Naive thymus-derived CD8-positive, alpha-beta T cell (primary cell): ENCODE measurements around the gene LILRB3. TPM values are rescaled to one million over a fixed set of nuclear protein-coding genes. Genes with fewer than 3 reads are reported as not detected.
"Not testable (repeated sequence)": the region's sequence is repeated elsewhere in the genome, so short reads cannot be mapped to it uniquely, and the experiment has no call there.

Experiments used
- ATAC-seq, 2 donors: fragments of 150-1000 bp; cut with Tn5 transposase in 1 of 2; sonication (Bioruptor Pico), chemical (Tn5 transposase) in 1 of 2; 1 replicate in 1 of 2; 2 replicates in 1 of 2; pipeline ENCODE4 v1.10.0; 2021; ENCODE audit warnings: mild to moderate bottlenecking in 2 of 2, moderate library complexity in 2 of 2
- POLR2A ChIA-PET: fragments of 350-600 bp; sonication (Branson Sonifier 250); formaldehyde crosslinking; loops from one replicate; lab custom pipeline; 2021; ENCODE audit warnings: antibody characterized with exemption; lab: Charles Lee
- DNase-seq, 10 donors: peaks; one replicate each; pipeline versions ENCODE4 v3.0.0 to v3.0.0-alpha.2; 2020 to 2022
- H3K27ac Mint-ChIP-seq, 10 donors: one replicate each; pipeline ENCODE4 v1.8.0; 2020 to 2022; ENCODE audit warnings: mild to moderate bottlenecking in 10 of 10, mixed read lengths in 10 of 10, moderate library complexity in 4 of 10, inconsistent platforms in 1 of 10
- H3K27me3 Mint-ChIP-seq, 5 donors: one replicate each; pipeline ENCODE4 v1.8.0; 2021 to 2022; ENCODE audit warnings: mixed read lengths in 5 of 5
- H3K36me3 Mint-ChIP-seq, 3 donors: one replicate each; pipeline ENCODE4 v1.8.0; 2020 to 2022; ENCODE audit warnings: mixed read lengths in 3 of 3, mild to moderate bottlenecking in 2 of 3, inconsistent platforms in 1 of 3
- H3K4me1 Mint-ChIP-seq, 4 donors: one replicate each; pipeline ENCODE4 v1.8.0; 2021 to 2022; ENCODE audit warnings: mixed read lengths in 4 of 4
- H3K4me3 Mint-ChIP-seq, 10 donors: one replicate each; pipeline ENCODE4 v1.8.0; 2020 to 2022; ENCODE audit warnings: mild to moderate bottlenecking in 10 of 10, mixed read lengths in 10 of 10, moderate library complexity in 6 of 10, inconsistent platforms in 1 of 10
- H3K9me3 Mint-ChIP-seq, 9 donors: one replicate each; pipeline ENCODE4 v1.8.0; 2020 to 2022; ENCODE audit warnings: mixed read lengths in 9 of 9, mild to moderate bottlenecking in 3 of 9, inconsistent platforms in 1 of 9, moderate library complexity in 1 of 9
- polyA plus RNA-seq, 3 donors: library from polyadenylated mRNA; unstranded; fragments of 300-500 nt; fragmentation: Illumina TruSeq; gene quantifications; one replicate each; pipeline ENCODE4 v1.2.3, GENCODE V29; 2021
- total RNA-seq, 8 experiments: library from RNA in 2 of 8; stranded (reverse) in 2 of 8; gene quantifications; one replicate each; pipeline ENCODE4 v1.2.3 and lab custom pipeline; 2021 to 2026

LILRB3 gene
- total and polyA plus RNA-seq, 5 experiments from 2014 or later = 0.62 TPM; not detected in 4

DNA sequence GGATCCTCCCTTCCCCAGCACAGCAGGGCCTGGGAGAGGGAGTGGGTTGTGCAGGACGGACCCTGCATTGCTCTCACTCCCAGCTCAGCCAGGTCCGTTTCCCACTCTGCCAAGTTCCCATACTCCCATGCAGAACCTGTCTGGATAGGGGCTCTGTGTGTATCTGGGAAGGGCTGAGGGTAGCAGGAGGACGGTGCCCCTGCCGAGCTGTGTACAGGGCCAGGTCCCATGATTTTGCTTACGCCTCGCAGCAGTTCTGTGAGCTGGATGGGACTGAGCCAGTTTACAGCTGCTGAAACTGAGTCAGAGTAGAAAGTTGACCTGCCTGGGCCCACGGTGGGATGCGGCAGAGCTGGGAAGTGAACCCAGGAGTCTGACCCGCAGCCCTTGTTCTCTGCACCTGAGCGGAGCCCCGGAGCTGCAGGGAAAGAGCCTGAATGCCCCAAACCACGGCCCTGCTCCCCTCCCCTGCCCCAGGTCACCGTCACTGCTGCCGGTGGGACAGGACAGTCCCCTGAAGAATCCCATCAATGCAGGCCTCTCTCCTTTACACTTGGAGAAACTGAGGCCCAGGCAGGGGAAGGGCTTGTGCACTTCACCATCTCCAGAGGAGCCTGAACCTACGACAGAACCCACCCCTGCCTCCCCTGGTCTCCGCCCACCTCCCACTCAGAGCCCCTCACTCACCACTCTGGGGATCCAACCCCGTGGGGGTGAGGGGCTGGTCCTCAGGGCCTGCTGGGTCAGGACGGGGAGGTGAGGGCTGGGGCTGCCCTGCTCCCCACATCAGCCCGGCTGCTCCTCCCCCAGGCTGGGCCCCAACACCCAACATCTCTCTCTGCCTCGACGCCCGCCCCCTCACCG, 30.8 kb upstream of the LILRB3 start:
- Mint-ChIP-seq H3K36me3 (no peaks in the 10 kb centered on the region), H3K4me3 (no peak overlapping the region), H3K4me1 (no peaks in the 10 kb centered on the region), H3K27ac (no peak overlapping the region), H3K9me3 (no peaks in the 10 kb centered on the region), H3K27me3 (peaks cover 3 to 23% (median 8%) of the 10 kb centered on the region in 5 donors)
- no peak for ATAC-seq
- POLR2A ChIA-PET = no interaction called here
- no peak for DNase-seq

DNA sequence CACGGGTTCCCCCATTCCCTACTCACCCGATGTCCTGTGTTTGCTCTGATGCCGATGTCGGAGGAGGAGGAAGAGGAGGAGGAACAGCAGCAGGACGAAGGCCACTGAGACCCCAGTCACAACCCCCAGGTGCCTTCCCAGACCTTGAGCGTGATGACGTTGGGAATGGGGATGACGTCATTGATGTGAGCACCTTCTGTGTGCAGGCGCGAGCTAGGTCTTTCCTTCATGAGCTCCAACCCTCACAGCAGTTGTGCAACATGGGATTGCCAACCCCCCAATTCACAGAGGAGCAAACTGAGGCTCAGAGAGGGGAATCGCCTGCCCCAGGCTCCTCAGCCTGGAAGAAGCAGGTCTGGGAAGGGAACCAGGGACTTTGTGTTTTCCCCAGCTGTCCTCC, 30.0 kb upstream of the LILRB3 start:
- H3K4me1 Mint-ChIP-seq = peaks cover 5 to 6% (median 5%) of the 10 kb centered on the region in 4 donors
- H3K9me3 Mint-ChIP-seq = no peaks in the 10 kb centered on the region
- no peak overlapping the region for H3K4me3 Mint-ChIP-seq
- peaks cover 3 to 21% (median 8%) of the 10 kb centered on the region in 5 donors for H3K27me3 Mint-ChIP-seq
- no peak for ATAC-seq
- POLR2A ChIA-PET = no interaction called here
- no peak for DNase-seq
- no peaks in the 10 kb centered on the region for H3K36me3 Mint-ChIP-seq
- H3K27ac Mint-ChIP-seq = no peak overlapping the region

DNA sequence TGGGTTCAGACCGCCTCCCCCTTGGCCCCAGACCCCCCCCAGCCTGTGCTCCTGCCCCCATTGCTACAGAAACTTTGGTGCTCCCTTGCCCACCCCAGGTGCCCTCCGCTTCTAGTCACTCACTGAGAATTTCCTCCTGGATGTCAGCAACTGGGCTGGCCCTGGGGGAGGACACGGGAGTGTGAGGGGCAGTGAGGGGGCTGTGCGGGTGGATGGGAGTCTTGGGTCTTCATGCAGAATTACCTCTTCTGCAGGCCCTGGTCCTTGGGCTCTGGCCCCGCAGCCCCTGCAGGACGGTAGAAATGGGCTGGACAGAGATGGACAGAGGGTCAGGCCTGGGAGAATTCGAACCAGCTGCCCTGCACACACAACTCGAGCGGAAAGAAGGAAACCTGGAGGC, 29.4 kb upstream of the LILRB3 start:
- H3K27me3 Mint-ChIP-seq = peaks cover 3 to 19% (median 8%) of the 10 kb centered on the region in 5 donors
- H3K9me3 Mint-ChIP-seq = no peaks in the 10 kb centered on the region
- ATAC-seq (no peak), DNase-seq (no peak)
- no peaks in the 10 kb centered on the region for H3K36me3 Mint-ChIP-seq
- no peak overlapping the region for H3K27ac Mint-ChIP-seq
- POLR2A ChIA-PET = no interaction called here
- H3K4me3 Mint-ChIP-seq = no peak overlapping the region
- peaks cover 8 to 12% (median 9%) of the 10 kb centered on the region in 4 donors for H3K4me1 Mint-ChIP-seq

DNA sequence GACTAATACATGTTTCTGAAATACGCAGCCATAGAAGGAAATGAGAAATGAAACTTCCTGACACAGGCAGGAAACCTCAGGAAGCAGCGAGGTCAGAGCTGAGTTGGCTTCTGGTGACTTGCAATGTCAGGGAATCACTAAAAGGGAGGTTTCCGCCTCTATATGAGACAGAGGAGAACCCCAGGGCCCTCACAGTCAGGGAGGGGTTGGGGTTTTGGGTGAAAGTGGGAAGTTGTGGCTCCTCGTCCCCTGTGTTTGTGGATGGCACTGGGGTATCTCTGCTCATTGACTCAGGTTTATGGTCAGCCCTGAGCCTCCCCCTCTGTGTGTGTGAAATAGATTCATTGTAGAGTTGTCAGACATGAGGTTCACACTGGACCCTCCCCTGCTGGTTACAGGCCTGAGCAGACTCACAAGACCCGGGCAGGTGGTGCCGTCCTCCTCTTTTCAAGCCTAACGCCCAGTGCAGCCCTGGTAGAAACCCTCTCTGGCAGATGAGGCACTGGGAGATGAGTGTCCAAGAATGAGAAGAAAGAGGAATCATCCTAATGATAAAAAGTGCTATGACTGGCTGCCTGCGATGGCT, 25.3 kb upstream of the LILRB3 start:
- H3K4me1 Mint-ChIP-seq = peaks cover 8 to 12% (median 10%) of the 10 kb centered on the region in 4 donors
- peak overlapping the region in 7 of 10 donors; percentile 4 to 81 (median 35) for H3K27ac Mint-ChIP-seq
- DNase-seq (peak in 2 of 10 donors; percentile 6 to 18), ATAC-seq (peak; percentile 11 to 45)
- H3K36me3 Mint-ChIP-seq = no peaks in the 10 kb centered on the region
- no peaks in the 10 kb centered on the region for H3K9me3 Mint-ChIP-seq
- H3K4me3 Mint-ChIP-seq = peak overlapping the region in 9 of 10 donors; percentile 1 to 64 (median 46)
- H3K27me3 Mint-ChIP-seq = peaks cover 0 to 15% (median 3%) of the 10 kb centered on the region in 5 donors
- POLR2A ChIA-PET = no interaction called here

DNA sequence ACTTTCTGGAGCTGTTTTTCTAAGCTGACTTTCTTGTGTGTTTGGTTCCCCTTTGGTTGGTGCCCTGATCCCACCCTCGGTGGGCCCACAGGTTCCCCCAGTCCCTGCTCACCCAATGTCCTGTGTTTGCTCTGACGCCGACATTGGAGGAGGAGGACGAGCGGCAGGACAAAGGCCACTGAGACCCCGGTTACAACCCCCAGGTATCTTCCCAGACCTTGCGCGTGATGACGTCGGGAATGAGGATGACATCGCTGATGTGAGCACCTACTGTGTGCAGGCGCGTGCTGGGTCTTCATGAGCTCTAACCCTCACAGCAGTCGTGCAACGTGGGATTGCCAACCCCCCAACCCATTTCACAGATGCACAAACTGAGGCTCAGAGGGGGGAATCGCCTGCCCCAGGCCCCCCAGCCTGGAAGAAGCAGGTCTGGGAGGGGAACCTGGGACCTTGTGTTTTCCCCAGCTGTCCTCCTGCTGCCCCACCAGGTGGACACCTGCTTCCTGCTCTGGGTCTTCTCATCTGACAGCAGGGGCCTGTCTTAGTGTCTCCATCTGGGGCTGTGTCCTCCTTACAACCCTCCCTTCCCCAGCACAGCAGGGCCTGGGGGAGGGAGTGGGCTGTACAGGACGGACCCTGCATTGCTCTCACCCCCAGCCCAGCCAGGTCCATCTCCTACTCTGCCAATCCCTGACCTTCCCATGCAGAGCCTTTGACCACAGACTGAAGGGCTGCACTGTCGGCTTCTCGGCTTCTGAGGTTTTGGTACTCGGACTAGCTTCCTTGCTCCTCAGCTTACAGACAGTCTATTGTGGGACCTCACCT, 24.5 kb upstream of the LILRB3 start:
- POLR2A ChIA-PET = no interaction called here
- Mint-ChIP-seq H3K27me3 (peaks cover 0 to 14% (median 0%) of the 10 kb centered on the region in 5 donors), H3K4me3 (peak overlapping the region in 8 of 10 donors; percentile 1 to 64 (median 46)), H3K27ac (peak overlapping the region in 6 of 10 donors; percentile 4 to 46 (median 27)), H3K4me1 (peaks cover 8 to 12% (median 10%) of the 10 kb centered on the region in 4 donors), H3K36me3 (no peaks in the 10 kb centered on the region), H3K9me3 (no peaks in the 10 kb centered on the region)
- ATAC-seq = no peak
- no peak for DNase-seq

DNA sequence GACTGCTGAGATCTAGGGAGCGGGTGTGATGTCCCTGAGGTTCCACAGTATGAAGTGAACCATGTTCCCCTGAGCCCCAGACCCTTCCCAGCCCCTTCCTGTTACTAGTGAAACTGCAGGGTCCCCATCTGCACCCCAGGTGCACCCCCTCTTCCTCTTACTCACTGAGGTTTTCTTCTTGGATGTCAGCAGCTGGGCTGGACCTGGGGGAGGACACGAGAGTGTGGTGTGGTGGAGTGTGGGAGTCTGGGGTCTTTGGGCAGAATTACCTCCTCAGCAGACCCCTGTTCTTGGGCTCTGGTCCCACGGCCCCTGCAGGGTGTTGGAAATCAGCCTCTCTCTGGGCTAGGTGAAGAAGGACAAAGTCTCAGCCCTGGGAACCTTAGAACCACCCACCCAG, 23.1 kb upstream of the LILRB3 start:
- DNase-seq (no peak), ATAC-seq (no peak)
- H3K36me3 Mint-ChIP-seq = no peaks in the 10 kb centered on the region
- H3K4me1 Mint-ChIP-seq = peaks cover 8 to 12% (median 10%) of the 10 kb centered on the region in 4 donors
- no peaks in the 10 kb centered on the region for H3K9me3 Mint-ChIP-seq
- POLR2A ChIA-PET = no interaction called here
- H3K4me3 Mint-ChIP-seq = no peak overlapping the region
- no peak overlapping the region for H3K27ac Mint-ChIP-seq
- peaks cover 0 to 14% (median 2%) of the 10 kb centered on the region in 5 donors for H3K27me3 Mint-ChIP-seq

DNA sequence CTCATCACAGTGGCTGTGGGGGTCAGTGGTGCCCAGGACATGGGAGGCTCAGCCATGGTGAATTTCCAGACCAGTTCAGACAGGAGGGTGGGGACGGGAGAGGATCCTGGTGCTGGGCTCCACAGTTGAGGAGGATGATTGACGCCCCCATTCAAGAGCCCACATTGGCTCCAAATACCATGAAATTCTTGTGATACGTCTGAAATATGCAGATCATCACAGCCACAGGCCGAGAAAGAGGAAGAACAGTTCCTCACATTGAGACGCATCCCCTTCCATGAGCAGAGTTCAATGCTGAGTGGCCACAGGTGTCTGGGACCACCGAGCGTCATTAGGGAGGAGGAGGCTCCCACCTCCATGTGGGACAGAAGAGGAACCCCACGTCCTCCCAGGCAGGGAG, 21.0 kb upstream of the LILRB3 start:
- Mint-ChIP-seq H3K4me1 (peaks cover 8 to 12% (median 10%) of the 10 kb centered on the region in 4 donors), H3K27me3 (peaks cover 0 to 12% (median 2%) of the 10 kb centered on the region in 5 donors)
- POLR2A ChIA-PET, ATAC-seq, H3K27ac Mint-ChIP-seq, H3K9me3 Mint-ChIP-seq, DNase-seq, H3K4me3 Mint-ChIP-seq, H3K36me3 Mint-ChIP-seq: not testable (repeated sequence)

DNA sequence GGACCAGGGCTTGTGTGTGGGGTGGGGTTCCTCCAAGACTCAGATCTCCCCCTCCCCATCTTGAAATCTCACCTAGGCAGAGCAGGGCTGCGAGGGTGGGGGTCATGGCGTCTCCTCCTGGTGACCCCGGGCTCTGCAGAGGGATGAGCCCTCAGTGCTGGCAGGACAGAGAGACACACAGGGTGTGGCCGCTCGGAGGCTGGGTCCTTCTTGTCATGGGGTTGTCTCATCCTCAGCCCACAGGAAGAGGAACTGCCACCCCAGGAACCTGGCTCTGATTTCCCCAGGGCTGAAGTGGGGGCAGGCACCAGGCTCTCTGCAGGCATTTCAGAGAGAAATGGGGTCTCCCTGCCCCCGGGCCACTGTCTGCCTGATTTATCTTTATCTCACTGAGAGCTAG, 19.8 kb upstream of the LILRB3 start, which contains the start of gene LILRA6:
Gene LILRA6 (minus strand): TSS at position 145 of the 400 bp plus-strand sequence.
- H3K9me3 Mint-ChIP-seq, H3K36me3 Mint-ChIP-seq, ATAC-seq, POLR2A ChIA-PET, DNase-seq, H3K27ac Mint-ChIP-seq, H3K4me1 Mint-ChIP-seq, H3K27me3 Mint-ChIP-seq: not testable (repeated sequence)
- H3K4me3 Mint-ChIP-seq = peak within 1 kb of the TSS in 1 of 10 donors; percentile 11

DNA sequence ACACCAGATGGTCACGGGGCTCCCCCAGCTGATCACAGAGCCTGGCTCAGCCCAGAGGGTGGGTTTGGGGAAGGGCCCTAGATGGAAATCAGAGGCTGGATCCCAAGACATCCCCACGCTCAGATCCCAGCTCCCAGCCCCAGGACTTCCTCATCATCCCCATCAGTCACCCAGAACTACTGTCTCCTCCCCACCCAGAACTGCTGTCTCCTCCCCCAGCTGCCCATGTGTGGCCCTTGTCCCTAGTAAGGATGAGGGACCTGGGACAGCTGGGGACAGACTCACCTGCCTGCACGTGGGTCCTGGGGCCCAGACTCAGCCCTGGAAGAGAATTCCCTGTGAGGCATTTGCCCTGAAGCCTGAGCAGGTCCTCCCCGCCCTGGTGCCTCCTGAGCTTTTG, 19.4 kb upstream of the LILRB3 start:
- H3K36me3 Mint-ChIP-seq, ATAC-seq, POLR2A ChIA-PET, DNase-seq, H3K27me3 Mint-ChIP-seq, H3K4me1 Mint-ChIP-seq, H3K27ac Mint-ChIP-seq, H3K9me3 Mint-ChIP-seq: not testable (repeated sequence)
- H3K4me3 Mint-ChIP-seq = peak overlapping the region in 1 of 10 donors; percentile 11

DNA sequence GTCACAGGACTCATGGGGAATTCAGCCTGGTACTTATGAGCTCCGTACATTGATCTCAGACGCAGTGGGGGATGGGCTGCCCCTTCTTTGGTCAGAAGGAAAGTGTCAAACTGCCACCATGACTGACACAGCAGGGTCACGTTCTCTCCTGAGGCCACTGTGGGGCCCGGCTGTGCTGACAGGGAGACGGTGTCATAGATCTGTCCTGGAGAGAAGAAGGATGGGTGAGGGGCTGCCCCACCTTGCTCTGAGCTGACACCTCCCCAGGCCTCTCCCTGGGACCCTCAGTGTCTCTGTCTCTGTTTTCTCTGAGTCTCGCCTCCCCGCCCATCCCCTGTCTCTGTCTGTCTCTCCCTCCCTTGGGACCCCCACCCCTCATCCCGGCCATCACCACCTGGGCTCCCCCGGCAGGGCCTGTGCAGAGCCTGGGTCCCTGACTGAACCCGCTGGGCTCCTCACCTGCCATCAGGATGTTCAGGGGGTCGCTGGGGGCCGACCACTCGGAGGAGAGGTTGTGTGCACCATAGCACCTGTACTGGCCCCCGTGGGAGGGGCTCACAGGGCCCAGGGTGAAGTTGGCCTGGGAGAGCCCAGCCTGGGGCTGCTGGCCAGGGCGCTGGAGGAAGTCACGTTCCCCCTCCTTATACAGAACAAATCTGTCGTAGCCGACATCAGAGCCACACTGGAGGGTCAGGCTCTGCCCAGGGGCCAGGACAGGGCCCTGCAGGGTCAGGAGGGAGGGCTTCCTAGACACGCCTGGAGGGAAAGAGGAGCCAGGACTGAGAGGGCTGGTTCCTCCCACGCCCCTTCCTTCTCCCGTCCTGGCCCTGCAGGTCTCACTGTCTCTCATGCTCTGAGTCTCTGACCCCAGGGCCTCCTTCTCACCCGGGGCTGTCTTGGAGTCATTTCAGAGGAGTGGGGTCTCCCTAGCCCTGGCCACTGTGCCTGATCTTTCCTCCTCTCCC, 17.8 kb upstream of the LILRB3 start:
- not testable (repeated sequence) for H3K27ac Mint-ChIP-seq, H3K4me1 Mint-ChIP-seq

DNA sequence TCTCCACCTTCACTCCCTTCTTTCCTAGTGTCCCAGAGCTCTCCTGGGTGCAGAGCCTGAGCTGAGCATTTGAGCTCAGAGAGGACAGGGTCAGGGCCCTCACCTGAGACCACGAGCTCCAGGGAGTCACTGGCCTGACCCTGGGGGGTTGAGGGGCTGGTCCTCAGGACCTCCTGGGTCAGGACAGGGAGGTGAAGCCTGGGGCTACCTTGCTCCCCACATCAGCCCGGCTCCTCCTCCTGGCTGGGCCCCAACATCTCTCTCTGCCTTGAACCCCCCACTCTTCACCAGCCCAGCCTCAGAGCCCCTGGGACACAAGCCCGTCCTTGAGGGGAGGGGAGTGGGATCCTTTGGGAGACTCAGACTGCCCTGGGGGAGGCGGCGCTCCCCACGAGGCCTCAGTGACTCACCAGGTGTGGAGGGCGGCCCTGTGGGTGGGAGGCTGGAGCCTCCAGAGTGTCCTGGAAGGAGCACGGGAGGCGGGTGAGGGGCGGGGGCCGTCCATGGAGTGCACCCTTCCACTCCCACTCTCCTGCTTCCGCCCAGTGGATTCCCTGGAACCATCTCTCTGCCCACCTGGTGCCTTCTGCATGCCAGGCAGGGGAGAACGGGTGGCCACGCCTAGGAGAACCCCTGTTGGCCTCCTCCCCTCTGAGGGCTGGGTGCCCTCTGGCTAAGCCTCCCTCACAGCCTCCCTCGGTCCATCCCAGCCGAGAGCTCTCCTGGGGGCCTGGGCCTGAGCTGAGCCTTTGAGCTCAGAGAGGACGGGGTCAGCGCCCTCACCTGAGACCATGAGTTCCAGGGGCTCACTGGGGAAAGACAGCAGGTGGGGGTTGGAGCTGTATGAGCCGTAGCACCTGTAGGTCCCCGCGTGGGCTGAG, 16.9 kb upstream of the LILRB3 start:
- H3K9me3 Mint-ChIP-seq, H3K4me3 Mint-ChIP-seq, H3K36me3 Mint-ChIP-seq, ATAC-seq, DNase-seq, POLR2A ChIA-PET, H3K4me1 Mint-ChIP-seq: not testable (repeated sequence)
- H3K27ac Mint-ChIP-seq = peak overlapping the region in 2 of 10 donors; percentile 0 to 17
- H3K27me3 Mint-ChIP-seq = peaks cover 0 to 13% (median 11%) of the 10 kb centered on the region in 5 donors

More for the DNA sequence above, 17.8 kb upstream of the LILRB3 start:
- POLR2A ChIA-PET, H3K4me3 Mint-ChIP-seq, ATAC-seq, H3K9me3 Mint-ChIP-seq, H3K36me3 Mint-ChIP-seq, DNase-seq: not testable (repeated sequence)
- H3K27me3 Mint-ChIP-seq = peaks cover 0 to 11% (median 10%) of the 10 kb centered on the region in 5 donors
